ENCODE measurements around the gene CCDC188. TPM values are rescaled to one million over a fixed set of nuclear protein-coding genes. Genes with fewer than 3 reads are reported as not detected.

CCDC188 gene
- total and polyA plus RNA-seq, 2 of the 4 experiments (the other 2 are of a cell fraction): 0.10 TPM; not detected in 1

DNA sequence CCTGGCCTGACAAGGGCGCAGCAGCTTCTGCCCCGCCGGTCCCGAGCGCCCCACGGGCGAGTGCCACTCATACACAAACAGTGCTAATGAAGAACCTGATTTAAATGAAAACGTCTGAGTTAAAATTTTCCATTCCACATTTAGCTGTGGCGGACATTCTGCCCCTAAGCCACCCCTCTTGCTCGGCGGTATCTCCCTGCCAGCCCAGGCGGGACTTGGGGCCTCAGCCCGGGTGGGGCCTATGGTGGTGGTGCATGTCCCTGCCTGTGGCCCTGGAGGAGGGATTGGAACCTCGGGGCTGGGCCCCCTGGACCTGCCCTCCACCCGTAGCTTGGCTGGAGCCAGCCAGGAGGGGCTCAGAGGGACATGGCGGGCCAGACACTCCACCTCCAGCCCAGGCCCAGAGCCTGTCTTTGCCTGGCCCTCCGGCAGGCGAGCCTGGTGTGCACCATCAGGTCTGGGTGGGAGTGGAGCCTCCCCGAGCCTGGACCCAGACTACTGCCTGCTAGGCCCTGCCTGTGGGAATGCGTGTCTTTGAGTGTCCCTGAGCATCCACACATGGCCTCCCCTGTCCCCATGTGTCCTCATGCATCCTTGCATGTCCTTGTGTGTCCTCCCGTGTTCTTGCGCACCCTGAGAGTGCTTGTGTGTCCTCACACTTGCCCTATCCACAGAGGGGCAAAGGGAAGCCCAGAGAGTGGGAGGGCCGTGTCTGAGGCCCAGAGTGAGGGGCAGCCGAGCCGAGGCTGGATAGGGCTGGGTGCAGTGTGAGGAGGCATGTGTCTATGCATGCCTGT is 14.9 kb downstream of the CCDC188 start:
- Histone ChIP-seq H3K9me1 (ENCODE audit: insufficient read depth, low read length) (peaks cover 9% of the 10 kb centered on the region), H3K79me1 (ENCODE audit: low read depth in 1 of 2, low read length in 2 of 2) (peaks cover 17 to 83% of the 10 kb centered on the region in 2 experiments), H2AFZ (replicated peaks; ENCODE audit: low read length, poor library complexity) (peak overlapping the region; percentile 43), H4K8ac (ENCODE audit: low read depth in 2 of 2, low read length in 2 of 2) (no peak overlapping the region), H4K20me1 (ENCODE audit: insufficient read depth, low read length) (peaks cover 73% of the 10 kb centered on the region), H3K9ac (ENCODE audit: low read depth, low read length) (no peak overlapping the region), H2BK5ac (ENCODE audit: low read depth, low read length, poor library complexity, severe bottlenecking) (no peak overlapping the region), H2BK15ac (ENCODE audit: low read depth, low read length) (no peak overlapping the region), H3K18ac (ENCODE audit: low read depth, low read length) (no peak overlapping the region), H2AK5ac (ENCODE audit: low read depth, low read length) (no peak overlapping the region), H3K4me2 (ENCODE audit: low read depth, low read length) (no peak overlapping the region), H3K4ac (ENCODE audit: low read depth, low read length) (no peak overlapping the region), H4K91ac (ENCODE audit: insufficient read depth, low read depth, low read length) (no peak overlapping the region), H3K27ac (ENCODE audit: insufficient read depth, low read length) (no peak overlapping the region), H3K56ac (ENCODE audit: extremely low read depth, insufficient read depth, low read length) (no peak overlapping the region), H2BK120ac (ENCODE audit: low read depth, low read length) (no peak overlapping the region), H3K36me3 (ENCODE audit: control insufficient read depth, insufficient read depth, low read length) (peaks cover 6% of the 10 kb centered on the region), H3K27me3 (ENCODE audit: control insufficient read depth, insufficient read depth, low read length) (no peaks in the 10 kb centered on the region), H2AK9ac (replicated peaks; ENCODE audit: low read depth, low read length, poor library complexity) (no peak overlapping the region), H3K9me3 (ENCODE audit: control insufficient read depth, insufficient read depth, low read length) (no peaks in the 10 kb centered on the region), H4K5ac (ENCODE audit: low read depth, low read length) (no peak overlapping the region), H3K23ac (ENCODE audit: low read depth, low read length) (no peak overlapping the region), H2BK20ac (ENCODE audit: low read depth, low read length) (no peak overlapping the region), H3K4me3 (ENCODE audit: insufficient read depth, low read depth, low read length) (no peak overlapping the region), H3K4me1 (ENCODE audit: control insufficient read depth, insufficient read depth, low read length) (peaks cover 11% of the 10 kb centered on the region), H3K14ac (replicated peaks; ENCODE audit: low read depth, low read length) (no peak overlapping the region)
- dilution Hi-C loops (cut with HindIII; ENCODE audit: low sequenced_read_pairs, unreplicated experiment): no loop called here
- in situ Hi-C loops (cut with MboI; ENCODE audit: low sequenced_read_pairs): no loop called here
- ATAC-seq (ENCODE audit: low read depth): no peak
- DNase-seq: no peak
- CTCF ChIA-PET: no interaction called here
- intact Hi-C loops (cut with micrococcal nuclease): no loop called here
- POLR2A ChIA-PET (ENCODE audit: unreplicated experiment): no interaction called here
- BruUV-seq (replicated peaks): no TSS peak
- TF ChIP-seq NFE2L2 (IDR thresholded peaks at IDR 0.05; ENCODE audit: low read depth, low read length) (no peak), RAD21 (IDR thresholded peaks at IDR 0.05; ENCODE audit: low read length) (no peak)
- TF ChIP-seq, protein P1, sequence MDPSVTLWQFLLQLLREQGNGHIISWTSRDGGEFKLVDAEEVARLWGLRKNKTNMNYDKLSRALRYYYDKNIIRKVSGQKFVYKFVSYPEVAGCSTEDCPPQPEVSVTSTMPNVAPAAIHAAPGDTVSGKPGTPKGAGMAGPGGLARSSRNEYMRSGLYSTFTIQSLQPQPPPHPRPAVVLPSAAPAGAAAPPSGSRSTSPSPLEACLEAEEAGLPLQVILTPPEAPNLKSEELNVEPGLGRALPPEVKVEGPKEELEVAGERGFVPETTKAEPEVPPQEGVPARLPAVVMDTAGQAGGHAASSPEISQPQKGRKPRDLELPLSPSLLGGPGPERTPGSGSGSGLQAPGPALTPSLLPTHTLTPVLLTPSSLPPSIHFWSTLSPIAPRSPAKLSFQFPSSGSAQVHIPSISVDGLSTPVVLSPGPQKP (IDR thresholded peaks at IDR 0.05; ENCODE audit: borderline replicate concordance, low read depth, low read length): no peak
- WGBS, 2 experiments (ENCODE audit: extremely low coverage in 2 of 2, insufficient read length in 1 of 2): 98% methylated on average over 8 of the region's 25 CpGs; no CpG with 5 or more reads in 1 of the 2 experiments
